Tibial nerve (tissue), 4 donors: Measurements from ENCODE around the gene MAMSTR.

Experiments
- CTCF ChIP-seq, 5 experiments: fragments of 200-600 bp in 3 of 5; fragments of 450-650 bp in 2 of 5; sonication (generic) in 3 of 5; IDR thresholded peaks; one replicate each; pipeline ENCODE4 v1.5.1; 2016 to 2019; ENCODE audit warnings: antibody characterized with exemption in 5 of 5, mild to moderate bottlenecking in 3 of 5, moderate library complexity in 2 of 5
- EP300 ChIP-seq, 2 donors: sonication (generic); formaldehyde crosslinking; IDR thresholded peaks; one replicate each; pipeline ENCODE4 v1.6.1; 2017; ENCODE audit warnings: antibody characterized with exemption in 2 of 2, mild to moderate bottlenecking in 1 of 2
- POLR2A ChIP-seq, 2 donors: fragments of 450-650 bp; IDR thresholded peaks; one replicate each; pipeline ENCODE4 v1.6.1; 2017; ENCODE audit warnings: antibody characterized with exemption in 2 of 2, mild to moderate bottlenecking in 2 of 2, moderate library complexity in 2 of 2

GRCh38 chr19:48757741-48758144 lies 38.2 kb upstream of the MAMSTR start:
- TF ChIP-seq CTCF (IDR thresholded peaks at IDR 0.05), result no peak
- no peak for TF ChIP-seq POLR2A (IDR thresholded peaks at IDR 0.05)
- no peak for TF ChIP-seq EP300 (IDR thresholded peaks at IDR 0.05)
